ENCODE measurements around the gene VWA8.
A peak's percentile ranks its signal among the peaks of the same experiment; 100 is the strongest.
"Not testable (repeated sequence)": the region's sequence is repeated elsewhere in the genome, so short reads cannot be mapped to it uniquely, and the experiment has no call there.

VWA8 gene

GRCh38 chr13:41608111-41608838, 352.6 kb downstream of the VWA8 start:
- no peak for DNase-seq

GRCh38 chr13:41606646-41607045, 354.3 kb downstream of the VWA8 start:
- no peak for DNase-seq

GRCh38 chr13:41605319-41606285, 355.3 kb downstream of the VWA8 start:
- DNase-seq, result no peak

GRCh38 chr13:41603917-41604316, 357.0 kb downstream of the VWA8 start:
- DNase-seq, result no peak

GRCh38 chr13:41601718-41602445, 359.0 kb downstream of the VWA8 start:
- DNase-seq, result no peak

- no peak for DNase-seq
Observed at GRCh38 chr13:41599619-41600018, 361.3 kb downstream of the VWA8 start.

- no peak for DNase-seq
Observed at GRCh38 chr13:41597348-41598041, 363.4 kb downstream of the VWA8 start.

- DNase-seq, result no peak
Observed at GRCh38 chr13:41596190-41596589, 364.7 kb downstream of the VWA8 start.

- no peak for DNase-seq
Observed at GRCh38 chr13:41595298-41595697, 365.6 kb downstream of the VWA8 start.

GRCh38 chr13:41590643-41591042, 370.3 kb downstream of the VWA8 start:
- DNase-seq, result no peak

- DNase-seq, result no peak
Observed at GRCh38 chr13:41590122-41590521, 370.8 kb downstream of the VWA8 start.

GRCh38 chr13:41589434-41589833, 371.5 kb downstream of the VWA8 start:
- no peak for DNase-seq

GRCh38 chr13:41588899-41589298, 372.0 kb downstream of the VWA8 start:
- DNase-seq, result no peak

GRCh38 chr13:41588448-41588847, 372.5 kb downstream of the VWA8 start:
- DNase-seq, result no peak

GRCh38 chr13:41587490-41587889, 373.4 kb downstream of the VWA8 start:
- DNase-seq, result peak; percentile 46

- DNase-seq, result no peak
Observed at GRCh38 chr13:41586216-41586615, 374.7 kb downstream of the VWA8 start.

- DNase-seq, result no peak
Observed at GRCh38 chr13:41582027-41582463, 378.9 kb downstream of the VWA8 start.

- DNase-seq, result no peak
Observed at GRCh38 chr13:41580345-41580744, 380.6 kb downstream of the VWA8 start.

GRCh38 chr13:41579881-41580280, 381.0 kb downstream of the VWA8 start:
- DNase-seq, result no peak

GRCh38 chr13:41579168-41579567, 381.7 kb downstream of the VWA8 start:
- no peak for DNase-seq

GRCh38 chr13:41578371-41578770, 382.5 kb downstream of the VWA8 start:
- no peak for DNase-seq

- DNase-seq, result no peak
Observed at GRCh38 chr13:41577436-41577835, 383.5 kb downstream of the VWA8 start.

GRCh38 chr13:41573640-41574039, 387.3 kb downstream of the VWA8 start:
- not testable (repeated sequence) for DNase-seq
